Embryonic facial prominence (tissue), 1 donor: ENCODE data around the gene RNF8.

Source experiments
- DNase-seq: peaks from one replicate; pipeline ENCODE4 v3.0.0-alpha.2; 2016; ENCODE audit errors: extremely low spot score

Gene RNF8

GRCh38 chr6:37359039-37359438 is 5.3 kb downstream of the RNF8 start:
- DNase-seq, result no peak

GRCh38 chr6:37362101-37362828 is 8.5 kb downstream of the RNF8 start:
- no peak for DNase-seq

GRCh38 chr6:37365791-37366190 is 12.0 kb downstream of the RNF8 start:
- no peak for DNase-seq

GRCh38 chr6:37366910-37367309 is 13.1 kb downstream of the RNF8 start:
- no peak for DNase-seq

GRCh38 chr6:37368961-37369320 is 15.2 kb downstream of the RNF8 start:
- no peak for DNase-seq

GRCh38 chr6:37369321-37370201 is 15.8 kb downstream of the RNF8 start:
- DNase-seq, result no peak

GRCh38 chr6:37371154-37372083 is 17.6 kb downstream of the RNF8 start:
- DNase-seq, result no peak

- no peak for DNase-seq
Observed at GRCh38 chr6:37372116-37372515, 18.3 kb downstream of the RNF8 start.

GRCh38 chr6:37373822-37374471 is 20.2 kb downstream of the RNF8 start:
- DNase-seq, result no peak

- DNase-seq, result no peak
Observed at GRCh38 chr6:37375376-37375775, 21.6 kb downstream of the RNF8 start.

GRCh38 chr6:37376078-37376743 is 22.4 kb downstream of the RNF8 start:
- DNase-seq, result no peak

GRCh38 chr6:37381579-37381978 is 27.8 kb downstream of the RNF8 start:
- no peak for DNase-seq

- DNase-seq, result no peak
Observed at GRCh38 chr6:37382994-37383765, 29.4 kb downstream of the RNF8 start.

GRCh38 chr6:37388578-37388977 is 34.8 kb downstream of the RNF8 start:
- no peak for DNase-seq

GRCh38 chr6:37389857-37390256 is 36.1 kb downstream of the RNF8 start:
- no peak for DNase-seq

- DNase-seq, result no peak
Observed at GRCh38 chr6:37391120-37391519, 37.3 kb downstream of the RNF8 start.

GRCh38 chr6:37392821-37393220 is 39.0 kb downstream of the RNF8 start:
- DNase-seq, result no peak

- DNase-seq, result no peak
Observed at GRCh38 chr6:37393381-37393929, 39.7 kb downstream of the RNF8 start.

- DNase-seq, result no peak
Observed at GRCh38 chr6:37396571-37397180, 42.9 kb downstream of the RNF8 start.
